ENCODE measurements around the gene TGM3. TPM values are rescaled to one million over a fixed set of nuclear protein-coding genes. Genes with fewer than 3 reads are reported as not detected.

TGM3 gene
- total RNA-seq, 1 donor from 2014 or later = not detected

DNA sequence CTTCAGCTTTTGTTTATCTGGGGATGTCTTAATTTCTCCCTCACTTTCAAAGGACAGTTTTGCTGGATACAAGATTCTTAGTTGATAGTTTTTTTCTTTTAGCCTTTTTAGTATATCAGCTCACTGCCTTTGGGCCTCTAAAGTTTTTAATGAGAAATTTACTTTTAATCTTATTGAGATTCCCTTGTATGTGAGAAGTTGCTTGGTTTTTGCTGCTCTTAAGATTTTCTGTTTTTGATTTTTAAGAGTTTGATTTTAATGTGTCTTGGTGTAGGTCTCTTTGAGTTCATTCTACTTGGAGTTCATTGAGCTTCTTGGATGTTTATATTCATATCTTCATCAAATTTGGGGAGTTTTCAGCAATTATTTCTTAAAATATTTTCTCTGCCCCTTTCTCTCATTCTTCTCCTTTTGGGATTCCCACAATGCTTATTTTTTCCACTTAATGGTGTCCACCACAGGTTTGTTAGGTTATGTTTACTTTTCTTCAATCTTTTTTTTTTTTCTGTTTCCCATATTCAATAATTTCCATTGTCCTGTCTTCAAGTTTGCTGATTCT, 65.3 kb downstream of the TGM3 start:
- DNase-seq = no peak
- ATAC-seq (ENCODE audit: poor library complexity) = no peak
- intact Hi-C loops (cut with DNase I) = no loop called here

DNA sequence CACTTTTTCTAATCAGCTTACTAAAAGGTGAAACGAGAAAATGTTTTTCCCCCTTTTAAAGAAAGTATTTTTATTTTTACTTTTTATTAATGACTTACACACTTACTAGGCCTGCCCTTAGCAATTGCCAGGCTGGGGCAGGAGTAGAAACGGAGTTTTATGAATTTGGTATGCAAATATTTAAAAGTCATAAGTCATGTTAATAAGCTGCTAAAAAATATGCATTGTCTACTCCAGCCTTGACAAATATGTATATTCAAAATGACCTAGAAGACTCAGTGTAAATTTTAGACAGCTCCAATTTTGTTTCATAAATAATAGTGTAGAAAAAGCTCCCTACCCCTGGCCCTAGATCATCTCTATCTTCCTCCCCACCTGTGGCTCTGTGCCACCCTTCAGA, 67.4 kb downstream of the TGM3 start:
- intact Hi-C loops (cut with DNase I) = no loop called here
- DNase-seq (no peak), ATAC-seq (ENCODE audit: poor library complexity) (no peak)

DNA sequence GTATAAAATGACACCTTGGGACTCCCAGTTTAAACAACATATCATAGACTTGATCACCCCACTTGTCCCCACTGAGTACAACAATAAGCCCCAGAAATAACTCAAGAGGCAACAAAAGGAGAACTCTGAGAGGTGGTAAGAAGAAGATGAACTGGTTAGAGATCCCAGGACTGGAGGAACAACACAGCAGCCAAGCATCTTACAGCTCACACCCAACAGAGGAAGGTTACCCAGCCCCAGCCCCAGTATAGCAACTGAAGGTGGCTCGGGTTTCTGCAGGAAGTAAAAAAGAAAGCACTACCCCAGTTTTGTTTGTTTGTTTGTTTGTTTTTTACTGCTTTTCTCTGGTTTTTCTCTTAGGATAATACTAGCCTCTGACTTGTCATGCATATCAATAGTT, 67.8 kb downstream of the TGM3 start:
- no peak for ATAC-seq (ENCODE audit: poor library complexity)
- intact Hi-C loops (cut with DNase I) = no loop called here
- no peak for DNase-seq

DNA sequence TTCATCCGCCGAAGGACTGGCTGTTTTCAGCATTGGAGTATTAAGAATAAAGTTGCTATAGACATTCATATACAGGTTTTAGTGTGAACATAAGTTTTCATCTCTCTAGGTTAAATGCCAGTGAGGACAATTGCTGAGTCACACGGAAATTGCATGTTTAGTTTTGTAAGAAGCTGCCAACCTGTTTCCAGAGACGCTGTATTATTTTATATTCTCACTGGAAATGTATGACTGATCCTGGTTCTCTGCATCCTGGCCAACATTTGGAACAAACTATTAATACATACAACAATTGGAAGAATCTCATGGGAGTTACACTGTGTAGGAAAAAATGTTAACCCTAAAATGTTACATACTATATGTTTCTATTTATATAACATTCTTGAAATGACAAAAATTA, 68.2 kb downstream of the TGM3 start:
- no peak for DNase-seq
- intact Hi-C loops (cut with DNase I) = no loop called here
- ATAC-seq (ENCODE audit: poor library complexity) = no peak

DNA sequence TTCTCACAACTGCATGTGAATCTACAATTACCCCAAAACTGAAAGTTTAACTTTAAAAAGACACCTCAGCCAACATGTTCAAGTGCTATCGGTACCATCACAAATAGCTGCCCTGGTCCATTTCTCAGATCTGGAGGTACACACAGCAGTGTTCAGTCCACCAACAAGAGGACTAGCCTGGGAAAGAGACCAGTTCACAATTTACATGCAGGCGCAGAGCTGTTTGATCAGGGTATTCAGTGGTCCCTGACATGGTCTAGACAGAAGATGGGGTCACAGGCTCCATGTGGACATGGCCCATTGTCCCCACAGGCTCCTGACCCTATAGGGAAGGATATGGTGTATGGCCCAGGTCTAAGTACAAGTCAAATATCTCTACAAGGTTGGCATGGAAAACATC, 69.3 kb downstream of the TGM3 start:
- DNase-seq = no peak
- intact Hi-C loops (cut with DNase I) = no loop called here
- no peak for ATAC-seq (ENCODE audit: poor library complexity)

DNA sequence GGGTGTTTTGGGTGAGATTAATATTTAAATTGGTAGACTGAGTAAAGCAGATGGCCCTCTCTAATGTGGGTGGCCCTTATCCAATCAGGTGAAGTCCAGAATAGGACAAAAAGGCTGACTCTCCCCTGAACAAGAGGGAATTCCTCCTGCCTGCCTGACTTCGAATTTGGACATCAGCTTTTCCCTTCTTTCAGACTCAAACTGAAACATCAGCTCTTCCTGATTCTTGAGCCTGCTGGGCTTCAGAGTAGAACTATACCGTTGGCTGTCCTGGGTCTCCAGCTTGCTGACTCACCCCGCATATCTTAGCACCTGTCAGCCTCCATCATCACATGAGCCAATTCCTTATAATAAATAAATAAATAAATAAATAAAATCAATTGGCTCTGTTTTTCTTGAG, 69.9 kb downstream of the TGM3 start:
- intact Hi-C loops (cut with DNase I) = no loop called here
- no peak for DNase-seq

DNA sequence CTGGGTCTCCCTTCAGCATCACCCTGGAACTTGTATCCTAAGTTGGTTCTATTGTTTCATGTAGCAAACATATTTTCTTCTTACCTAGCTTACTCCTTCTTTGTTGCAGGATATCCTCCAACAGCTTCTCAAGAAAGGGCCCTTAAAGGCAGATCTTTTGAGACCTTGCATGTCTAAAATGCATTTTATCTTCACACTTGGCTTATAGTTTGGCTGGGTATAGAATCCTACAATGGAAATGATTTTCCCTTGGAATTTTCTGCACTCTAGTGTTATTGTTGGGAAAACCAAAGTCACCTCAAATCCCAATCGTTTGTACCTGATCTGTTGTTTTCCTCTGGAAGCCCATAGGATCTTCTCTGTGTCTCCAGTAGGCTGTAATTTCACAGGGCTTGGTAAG, 72.8 kb downstream of the TGM3 start:
- no peak for DNase-seq
- ATAC-seq (ENCODE audit: poor library complexity) = no peak
- intact Hi-C loops (cut with DNase I) = no loop called here

More for the DNA sequence above, 69.9 kb downstream of the TGM3 start:
- ATAC-seq (ENCODE audit: poor library complexity) = no peak

DNA sequence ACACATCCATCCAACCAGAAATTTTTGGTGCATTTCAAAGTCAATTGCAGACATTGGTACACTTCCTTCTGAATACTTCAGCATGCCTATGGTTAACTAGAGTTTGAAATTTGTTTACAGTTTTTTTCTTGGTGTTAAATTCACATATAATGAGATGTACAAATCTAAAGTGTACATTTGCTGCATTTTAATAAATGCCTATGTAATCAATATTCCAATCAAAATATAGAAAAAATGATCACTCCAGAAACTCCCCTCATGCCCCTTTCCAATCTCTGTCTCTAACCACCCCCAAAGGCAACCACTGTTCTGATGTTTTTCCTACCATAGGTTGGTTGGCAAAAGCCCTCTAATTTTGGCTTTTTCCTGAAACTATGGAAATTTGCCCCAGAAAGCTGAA, 77.3 kb downstream of the TGM3 start:
- intact Hi-C loops (cut with DNase I) = no loop called here
- ATAC-seq (ENCODE audit: poor library complexity) (no peak), DNase-seq (no peak)

DNA sequence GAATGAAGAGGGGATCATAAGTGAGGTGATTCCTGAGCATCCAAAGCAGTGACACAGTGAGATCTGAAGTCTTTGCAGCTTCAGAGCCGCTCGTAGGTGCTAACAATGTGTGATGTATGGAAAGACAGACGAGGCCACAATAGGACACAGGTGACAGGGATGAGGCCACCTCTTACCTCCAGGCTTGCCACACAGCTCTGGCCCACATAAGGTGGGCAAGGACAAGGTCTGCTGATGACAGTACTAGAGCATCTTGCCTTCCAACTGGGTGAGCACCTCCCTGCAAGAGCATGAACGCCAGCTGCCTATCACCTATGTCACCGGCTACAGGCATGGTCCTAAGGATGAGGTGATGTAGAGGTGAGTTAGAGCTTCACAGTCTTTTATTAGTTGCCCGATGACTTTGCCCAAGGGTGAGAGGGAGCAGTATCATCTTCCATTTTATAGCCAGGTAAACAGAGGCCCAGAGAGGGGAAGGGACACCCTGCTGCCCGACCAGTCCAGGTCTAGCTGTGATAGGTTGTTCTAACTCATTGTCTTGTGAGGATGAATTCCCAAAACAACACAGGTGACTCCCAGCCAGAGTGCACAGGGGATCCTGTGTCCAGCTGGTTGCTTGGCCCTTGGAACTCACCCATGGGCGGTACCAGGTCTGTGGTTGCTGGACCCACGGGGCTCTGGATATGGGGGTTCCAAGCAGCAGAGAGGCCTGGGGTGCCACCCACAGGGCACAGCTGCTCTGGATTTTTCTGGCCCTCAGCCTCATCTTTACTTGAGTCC, 78.7 kb downstream of the TGM3 start:
- intact Hi-C loops (cut with DNase I) = no loop called here
- no peak for DNase-seq
- no peak for ATAC-seq (ENCODE audit: poor library complexity)

DNA sequence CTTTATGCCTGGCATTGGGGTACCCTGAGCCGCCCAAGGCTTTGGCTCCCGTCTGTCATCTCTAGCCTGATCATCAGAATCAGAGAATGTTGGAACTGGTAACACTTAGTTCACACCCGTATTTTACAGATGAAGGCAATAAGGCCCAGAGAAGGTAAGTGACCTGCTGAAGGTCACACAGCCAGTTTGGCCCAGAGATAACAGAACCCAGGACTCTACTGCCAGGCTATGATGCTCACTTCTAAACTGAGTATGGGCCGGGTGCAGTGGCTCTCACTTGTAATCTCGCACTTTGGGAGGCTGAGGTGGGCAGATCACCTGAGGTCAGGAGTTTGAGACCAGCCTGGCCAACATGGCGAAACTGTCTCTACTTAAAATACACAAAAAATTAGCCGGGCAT, 83.1 kb downstream of the TGM3 start:
- DNase-seq = no peak
- no peak for ATAC-seq (ENCODE audit: poor library complexity)
- intact Hi-C loops (cut with DNase I) = no loop called here

DNA sequence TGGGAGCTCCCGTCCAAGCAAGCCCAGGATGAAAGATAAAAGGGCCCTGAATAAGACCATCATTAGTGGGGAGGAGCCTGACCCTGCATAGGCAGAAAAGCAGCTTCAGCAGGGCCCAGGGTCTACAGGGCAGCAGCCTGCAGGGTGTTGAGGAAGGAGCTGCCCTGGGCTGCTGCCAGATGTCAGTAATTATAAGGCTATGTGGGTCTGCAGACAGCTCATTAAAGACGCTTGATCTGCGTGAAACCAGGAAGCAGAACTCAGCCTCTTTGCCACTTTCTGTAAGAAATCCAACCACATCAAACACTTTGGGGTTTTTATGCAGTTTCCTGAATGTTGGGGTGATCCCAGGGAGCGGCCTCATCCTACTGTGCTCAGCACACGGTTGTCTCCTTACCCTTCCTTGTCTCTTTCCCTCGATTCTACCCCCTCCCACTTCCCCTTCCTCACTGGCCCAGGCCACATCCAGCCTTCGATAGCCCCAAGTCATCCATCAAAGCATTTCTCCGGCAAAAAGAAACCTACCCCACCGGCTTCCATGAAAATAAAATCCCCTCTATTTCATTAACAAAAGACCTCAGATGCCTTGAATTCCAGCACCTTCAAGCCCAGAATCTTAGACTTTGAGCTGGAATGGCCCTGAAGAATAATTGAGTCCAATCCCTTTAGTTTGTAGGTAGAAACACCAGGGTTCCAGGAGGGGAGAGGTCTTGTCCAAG, 83.9 kb downstream of the TGM3 start:
- DNase-seq (no peak), ATAC-seq (ENCODE audit: poor library complexity) (no peak)
- intact Hi-C loops (cut with DNase I) = no loop called here

DNA sequence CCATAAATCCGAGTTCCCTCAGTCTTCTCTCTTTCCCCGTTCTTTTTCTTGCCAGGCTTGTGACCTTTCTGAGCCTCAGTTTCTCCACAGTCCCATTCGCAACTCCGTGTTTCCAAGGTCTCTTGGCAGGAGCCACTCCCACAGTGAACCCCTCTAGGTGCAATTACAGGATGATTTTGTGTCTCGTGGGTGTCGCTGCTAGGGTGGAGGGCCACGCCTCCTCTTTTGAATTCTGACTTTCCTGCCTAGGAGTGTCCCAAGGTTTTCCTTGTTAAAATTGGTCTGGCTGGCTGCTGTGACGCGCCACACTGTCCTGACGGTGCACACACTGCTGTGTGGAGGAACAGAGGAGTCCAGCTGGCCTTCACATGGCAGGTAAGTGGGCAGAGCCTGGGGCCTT, 84.8 kb downstream of the TGM3 start, which contains the start of gene TGM6:
TGM6 (plus strand) TSS at position 301 of the 400 bp plus-strand sequence; CDS start at position 369, 68 bp downstream.
- ATAC-seq (ENCODE audit: poor library complexity) (no peak), DNase-seq (no peak)
- intact Hi-C loops (cut with DNase I) = no loop called here

DNA sequence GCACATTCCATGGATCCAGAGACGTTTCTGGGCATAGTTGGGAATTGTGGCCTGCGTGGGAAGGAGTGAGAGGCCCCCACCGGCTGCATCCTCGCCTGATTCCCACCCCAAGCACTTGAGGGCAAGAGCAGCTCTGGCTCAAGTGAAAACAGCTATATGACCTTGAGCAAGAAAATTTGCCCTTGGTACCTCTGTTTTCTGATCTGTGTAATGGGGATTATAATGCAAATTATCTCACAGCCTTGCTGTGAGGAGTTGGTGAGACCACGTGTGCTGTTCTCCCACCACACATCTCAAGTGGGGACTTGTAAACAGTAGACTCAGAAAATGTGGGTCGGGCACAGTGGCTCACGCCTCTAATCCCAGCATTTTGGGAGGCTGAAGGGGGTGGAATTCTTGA, 85.5 kb downstream of the TGM3 start:
- intact Hi-C loops (cut with DNase I) = no loop called here
- ATAC-seq (ENCODE audit: poor library complexity) = no peak
- DNase-seq = no peak

DNA sequence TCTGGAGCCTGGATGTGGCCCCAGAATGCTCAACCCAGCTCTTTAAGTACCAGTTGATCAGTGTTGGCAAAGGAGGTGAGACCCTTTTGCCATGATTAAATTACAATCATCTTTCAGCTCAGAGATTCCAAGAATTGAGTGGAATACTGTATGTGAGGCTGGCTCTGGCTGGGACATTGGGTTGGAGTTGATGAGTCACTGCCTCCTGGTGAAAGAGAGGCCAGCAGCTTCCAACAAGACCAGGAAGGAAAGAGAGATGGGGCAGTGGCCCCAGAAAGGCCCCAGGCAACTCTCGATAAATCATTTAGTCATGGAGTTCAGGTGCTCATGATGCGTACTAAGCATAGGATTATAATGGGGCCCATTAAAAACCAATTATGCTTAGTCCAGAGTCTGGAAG, 87.0 kb downstream of the TGM3 start:
- intact Hi-C loops (cut with DNase I) = no loop called here
- ATAC-seq (ENCODE audit: poor library complexity) (no peak), DNase-seq (no peak)

DNA sequence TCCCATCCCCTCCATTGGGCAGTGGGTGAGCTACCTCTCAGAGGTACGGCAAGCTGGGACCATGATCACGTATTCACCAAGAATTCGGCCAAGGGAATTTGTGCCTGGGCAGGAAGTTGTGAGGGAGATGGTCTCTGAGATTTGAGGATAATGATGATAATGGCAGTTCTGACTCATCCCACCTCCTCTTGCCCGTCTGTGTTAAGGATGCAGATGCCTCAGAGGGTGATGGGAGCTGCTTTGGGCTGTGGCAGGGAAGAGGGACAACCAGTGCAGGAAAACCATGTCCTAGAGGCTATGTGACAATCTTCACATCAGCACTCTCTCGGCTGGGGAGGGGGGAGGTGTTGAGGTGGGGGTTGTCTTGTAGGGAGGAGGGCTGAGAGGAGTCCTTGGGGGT, 89.2 kb downstream of the TGM3 start:
- DNase-seq = no peak
- intact Hi-C loops (cut with DNase I) = no loop called here
- ATAC-seq (ENCODE audit: poor library complexity) = no peak

DNA sequence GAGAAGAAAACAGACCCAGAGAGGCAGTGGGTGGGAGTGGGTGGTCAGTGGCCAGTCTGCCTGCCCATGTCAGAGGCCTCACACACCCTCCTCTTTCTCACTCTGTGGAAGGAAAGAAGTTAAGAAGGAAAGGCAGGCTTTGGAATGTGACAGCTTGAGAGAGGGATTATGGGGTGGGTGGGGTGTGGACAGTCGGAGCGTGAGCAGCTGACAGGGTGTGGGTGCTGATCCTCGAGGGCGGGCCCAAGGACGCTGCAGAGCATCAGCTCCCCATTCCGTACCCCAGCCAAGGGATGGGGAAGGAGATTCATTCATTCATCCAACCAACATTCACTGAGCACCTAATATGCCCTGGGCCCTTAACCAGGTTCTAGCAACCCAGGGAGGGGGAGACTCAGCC, 89.7 kb downstream of the TGM3 start:
- DNase-seq (no peak), ATAC-seq (ENCODE audit: poor library complexity) (no peak)
- intact Hi-C loops (cut with DNase I) = no loop called here

DNA sequence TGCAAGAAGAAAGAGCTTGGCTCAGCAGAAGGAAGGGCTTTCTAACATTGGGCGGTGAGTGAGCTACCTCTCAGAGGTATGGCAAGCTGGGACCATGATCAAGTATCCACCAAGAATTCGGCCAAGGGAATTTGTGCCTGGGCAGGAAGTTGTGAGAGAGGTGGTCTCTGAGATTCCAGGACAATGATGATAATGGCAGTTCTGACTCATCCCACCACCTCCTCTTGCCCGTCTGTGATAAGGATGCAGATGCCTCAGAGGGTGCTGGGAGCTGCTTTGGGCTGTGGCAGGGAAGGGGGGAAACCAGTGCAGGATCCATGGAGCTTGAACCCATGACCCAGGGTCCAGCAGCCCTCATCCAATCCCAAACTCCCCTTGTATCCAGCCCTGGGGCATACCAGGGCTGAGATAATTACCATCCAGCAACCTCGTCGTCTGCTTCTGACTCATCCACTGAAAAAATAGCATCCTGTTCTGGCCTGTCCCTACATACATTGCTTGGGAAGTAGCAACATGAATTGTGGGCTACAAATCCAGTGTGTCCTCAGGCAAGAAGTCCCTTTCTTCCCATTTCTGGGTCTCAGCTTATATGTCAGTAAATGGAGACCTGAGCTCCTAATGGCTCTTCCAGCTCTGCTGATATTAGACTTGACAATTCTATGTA, 90.8 kb downstream of the TGM3 start:
- DNase-seq (no peak), ATAC-seq (ENCODE audit: poor library complexity) (no peak)
- intact Hi-C loops (cut with DNase I) = no loop called here

DNA sequence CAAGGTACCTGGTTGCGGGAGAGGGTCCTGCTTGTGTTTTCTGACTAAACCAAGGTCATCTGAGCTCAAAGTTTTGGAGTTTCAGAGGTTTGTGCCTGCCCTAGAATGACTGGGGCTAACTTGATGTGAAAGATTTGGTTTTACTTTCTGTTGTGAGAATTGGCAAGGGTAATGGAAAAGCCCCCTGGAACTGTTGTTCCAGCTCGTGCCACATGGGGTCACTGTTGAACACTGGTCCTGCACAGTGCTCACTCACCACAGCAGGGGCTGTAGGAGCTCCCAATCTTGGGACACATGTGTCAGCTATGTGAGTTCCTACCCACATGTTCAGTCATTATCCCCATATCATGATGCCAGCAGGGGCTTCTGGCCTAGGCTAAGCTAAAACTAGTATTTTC, 91.4 kb downstream of the TGM3 start:
- intact Hi-C loops (cut with DNase I) = no loop called here
- DNase-seq = no peak
- no peak for ATAC-seq (ENCODE audit: poor library complexity)

DNA sequence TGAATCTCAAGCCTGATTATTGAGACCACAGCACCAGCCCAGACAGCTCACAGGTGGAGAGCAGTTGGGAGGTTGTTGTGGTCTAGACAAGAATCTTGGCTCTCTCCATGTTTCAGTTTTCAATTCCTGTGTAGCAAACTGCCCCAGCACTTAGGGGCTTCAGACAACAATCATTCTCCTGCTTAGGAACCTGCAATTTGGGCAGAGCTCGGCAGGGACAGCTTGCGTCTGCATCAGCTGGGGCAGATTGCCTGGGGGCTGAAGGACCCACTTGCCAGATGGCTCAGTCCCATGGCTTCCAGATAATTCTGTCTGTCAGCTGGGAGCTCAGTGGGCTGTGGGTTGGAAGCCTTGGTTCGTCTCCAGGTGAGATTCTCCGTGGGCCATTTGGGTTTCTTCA, 91.8 kb downstream of the TGM3 start:
- no peak for DNase-seq
- ATAC-seq (ENCODE audit: poor library complexity) = no peak
- intact Hi-C loops (cut with DNase I) = no loop called here

Measured in Right ventricle myocardium superior (tissue), 1 donor.